Muscle layer of colon (tissue), 2 donors: Measurements from ENCODE around the gene DNAJC1.

Experiments used
- H3K27ac ChIP-seq: one replicate; pipeline ENCODE4 v1.7.0; 2013; ENCODE audit warnings: low read depth, mild to moderate bottlenecking, low read length, moderate library complexity
- H3K27me3 ChIP-seq, 2 donors: one replicate each; pipeline ENCODE4 v1.7.0; 2013; ENCODE audit warnings: low read length in 2 of 2, mild to moderate bottlenecking in 2 of 2; ENCODE audit not compliant: insufficient read depth in 2 of 2, control insufficient read depth in 1 of 2
- H3K36me3 ChIP-seq: one replicate; pipeline ENCODE4 v1.7.0; 2013; ENCODE audit warnings: mild to moderate bottlenecking, low read length; ENCODE audit not compliant: insufficient read depth
- H3K4me1 ChIP-seq: one replicate; pipeline ENCODE4 v1.7.0; 2013; ENCODE audit warnings: mild to moderate bottlenecking, low read length; ENCODE audit not compliant: insufficient read depth
- H3K4me3 ChIP-seq, 2 donors: one replicate each; pipeline ENCODE4 v1.7.0; 2013; ENCODE audit warnings: low read length in 2 of 2, low read depth in 1 of 2, mild to moderate bottlenecking in 1 of 2, moderate library complexity in 1 of 2
- H3K9ac ChIP-seq: one replicate; pipeline ENCODE4 v1.7.0; 2013; ENCODE audit warnings: low read length
- H3K9me3 ChIP-seq: one replicate; pipeline ENCODE4 v1.7.0; 2013; ENCODE audit warnings: mild to moderate bottlenecking, low read length
- donor health status: abdominal sarcoma.
- donor health status: Adenocarcinoma of cecum.

The DNAJC1 gene

GRCh38 chr10:21756707-21757106 lies 246.8 kb downstream of the DNAJC1 start:
- H3K27me3 ChIP-seq, result no peaks in the 10 kb centered on the region
- no peaks in the 10 kb centered on the region for H3K9me3 ChIP-seq
- H3K9ac ChIP-seq, result no peak overlapping the region
- no peaks in the 10 kb centered on the region for H3K4me1 ChIP-seq
- H3K27ac ChIP-seq, result no peak overlapping the region
- peaks cover 16% of the 10 kb centered on the region for H3K36me3 ChIP-seq
- no peak overlapping the region for H3K4me3 ChIP-seq

GRCh38 chr10:21754410-21755011 lies 249.0 kb downstream of the DNAJC1 start:
- Histone ChIP-seq H3K4me3 (no peak overlapping the region), H3K27me3 (no peaks in the 10 kb centered on the region), H3K9me3 (no peaks in the 10 kb centered on the region), H3K4me1 (no peaks in the 10 kb centered on the region), H3K27ac (no peak overlapping the region), H3K9ac (no peak overlapping the region), H3K36me3 (peaks cover 15% of the 10 kb centered on the region)

GRCh38 chr10:21753497-21754270 lies 249.8 kb downstream of the DNAJC1 start:
- Histone ChIP-seq H3K4me1 (no peaks in the 10 kb centered on the region), H3K27me3 (no peaks in the 10 kb centered on the region), H3K9ac (no peak overlapping the region), H3K27ac (no peak overlapping the region), H3K36me3 (peaks cover 6% of the 10 kb centered on the region), H3K4me3 (no peak overlapping the region), H3K9me3 (no peaks in the 10 kb centered on the region)

GRCh38 chr10:21751341-21752310 lies 251.9 kb downstream of the DNAJC1 start:
- Histone ChIP-seq H3K9ac (no peak overlapping the region), H3K36me3 (no peaks in the 10 kb centered on the region), H3K4me1 (no peaks in the 10 kb centered on the region), H3K27me3 (no peaks in the 10 kb centered on the region), H3K4me3 (no peak overlapping the region), H3K9me3 (no peaks in the 10 kb centered on the region), H3K27ac (no peak overlapping the region)

- no peaks in the 10 kb centered on the region for H3K36me3 ChIP-seq
- H3K4me3 ChIP-seq, result no peak overlapping the region
- H3K9me3 ChIP-seq, result no peaks in the 10 kb centered on the region
- H3K27me3 ChIP-seq, result no peaks in the 10 kb centered on the region
- no peak overlapping the region for H3K27ac ChIP-seq
- H3K9ac ChIP-seq, result no peak overlapping the region
- no peaks in the 10 kb centered on the region for H3K4me1 ChIP-seq
Measured at GRCh38 chr10:21750424-21750823, 253.1 kb downstream of the DNAJC1 start.

- no peak overlapping the region for H3K27ac ChIP-seq
- no peaks in the 10 kb centered on the region for H3K9me3 ChIP-seq
- H3K4me1 ChIP-seq, result no peaks in the 10 kb centered on the region
- no peaks in the 10 kb centered on the region for H3K27me3 ChIP-seq
- no peak overlapping the region for H3K4me3 ChIP-seq
- no peak overlapping the region for H3K9ac ChIP-seq
- no peaks in the 10 kb centered on the region for H3K36me3 ChIP-seq
Measured at GRCh38 chr10:21749788-21750187, 253.7 kb downstream of the DNAJC1 start.

GRCh38 chr10:21747809-21748208 lies 255.7 kb downstream of the DNAJC1 start:
- H3K9ac ChIP-seq, result no peak overlapping the region
- H3K27me3 ChIP-seq, result no peaks in the 10 kb centered on the region
- H3K4me3 ChIP-seq, result no peak overlapping the region
- H3K36me3 ChIP-seq, result peaks cover 16% of the 10 kb centered on the region
- no peaks in the 10 kb centered on the region for H3K9me3 ChIP-seq
- no peaks in the 10 kb centered on the region for H3K4me1 ChIP-seq
- no peak overlapping the region for H3K27ac ChIP-seq

GRCh38 chr10:21746118-21746517 lies 257.4 kb downstream of the DNAJC1 start:
- no peak overlapping the region for H3K4me3 ChIP-seq
- no peaks in the 10 kb centered on the region for H3K4me1 ChIP-seq
- H3K9ac ChIP-seq, result no peak overlapping the region
- H3K27me3 ChIP-seq, result no peaks in the 10 kb centered on the region
- no peak overlapping the region for H3K27ac ChIP-seq
- H3K9me3 ChIP-seq, result no peaks in the 10 kb centered on the region
- peaks cover 32% of the 10 kb centered on the region for H3K36me3 ChIP-seq

- no peaks in the 10 kb centered on the region for H3K27me3 ChIP-seq
- H3K4me1 ChIP-seq, result no peaks in the 10 kb centered on the region
- H3K9me3 ChIP-seq, result no peaks in the 10 kb centered on the region
- no peak overlapping the region for H3K27ac ChIP-seq
- peaks cover 47% of the 10 kb centered on the region for H3K36me3 ChIP-seq
- H3K9ac ChIP-seq, result no peak overlapping the region
- no peak overlapping the region for H3K4me3 ChIP-seq
Measured at GRCh38 chr10:21744223-21744622, 259.3 kb downstream of the DNAJC1 start.

- Histone ChIP-seq H3K27ac (no peak overlapping the region), H3K4me1 (no peaks in the 10 kb centered on the region), H3K4me3 (no peak overlapping the region), H3K36me3 (peaks cover 55% of the 10 kb centered on the region), H3K9me3 (no peaks in the 10 kb centered on the region), H3K9ac (no peak overlapping the region), H3K27me3 (no peaks in the 10 kb centered on the region)
Measured at GRCh38 chr10:21742740-21743412, 260.7 kb downstream of the DNAJC1 start.

- Histone ChIP-seq H3K27me3 (no peaks in the 10 kb centered on the region), H3K4me1 (no peaks in the 10 kb centered on the region), H3K9me3 (no peaks in the 10 kb centered on the region), H3K27ac (no peak overlapping the region), H3K4me3 (no peak overlapping the region), H3K9ac (no peak overlapping the region), H3K36me3 (peaks cover 55% of the 10 kb centered on the region)
Measured at GRCh38 chr10:21740989-21741388, 262.5 kb downstream of the DNAJC1 start.
